DND-41 (cell line): ENCODE data around the gene SIX1.

Experiments used
- ATAC-seq: fragments of 200-7000 bp; cut with Tn5 transposase; 3 replicates; pipeline ENCODE4 v1.9.1; 2021; ENCODE audit warnings: low read depth; ENCODE audit not compliant: insufficient read depth
- DNase-seq: peaks from one replicate; pipeline ENCODE4 v3.0.0-alpha.2; 2020
- H2AFZ ChIP-seq: 2 replicates; pipeline ENCODE4 v1.6.0; 2012; ENCODE audit warnings: low read depth, low read length
- H3K27ac ChIP-seq: 2 replicates; pipeline ENCODE4 v1.5.1; 2012; ENCODE audit warnings: low read length, inconsistent platforms
- H3K27me3 ChIP-seq: fragments of 200-600 bp; sonication (generic); 2 replicates; pipeline ENCODE4 v1.6.0; 2012; ENCODE audit warnings: low read length, mild to moderate bottlenecking, inconsistent platforms; ENCODE audit not compliant: insufficient read depth, poor library complexity
- H3K36me3 ChIP-seq: 2 replicates; pipeline ENCODE4 v1.5.1; 2012; ENCODE audit warnings: low read length, inconsistent platforms; ENCODE audit not compliant: insufficient read depth
- H3K4me1 ChIP-seq: 2 replicates; pipeline ENCODE4 v1.5.1; 2012; ENCODE audit warnings: mild to moderate bottlenecking, low read length; ENCODE audit not compliant: insufficient read depth
- H3K4me2 ChIP-seq: 2 replicates; pipeline ENCODE4 v1.6.0; 2012; ENCODE audit warnings: mild to moderate bottlenecking, moderate library complexity, low read length, inconsistent platforms; ENCODE audit not compliant: insufficient read depth
- H3K4me3 ChIP-seq, 2 experiments: fragments of 200-600 bp in 1 of 2; shearing (Covaris generic) in 1 of 2; 2 replicates each; pipeline ENCODE4 v1.5.1; 2012 to 2016; ENCODE audit warnings: inconsistent platforms in 2 of 2, low read length in 2 of 2, mild to moderate bottlenecking in 2 of 2, low read depth in 1 of 2, moderate library complexity in 1 of 2
- H3K79me2 ChIP-seq: 2 replicates; pipeline ENCODE4 v1.6.0; 2012; ENCODE audit warnings: low read length, inconsistent platforms; ENCODE audit not compliant: insufficient read depth
- H3K9ac ChIP-seq: 2 replicates; pipeline ENCODE4 v1.6.0; 2012; ENCODE audit warnings: low read depth, mild to moderate bottlenecking, inconsistent platforms, low read length, moderate library complexity
- H3K9me3 ChIP-seq: 2 replicates; pipeline ENCODE4 v1.5.1; 2012; ENCODE audit warnings: low read length, moderate library complexity, mild to moderate bottlenecking, inconsistent platforms; ENCODE audit not compliant: insufficient read depth, severe bottlenecking
- H4K20me1 ChIP-seq: 2 replicates; pipeline ENCODE4 v1.6.0; 2012; ENCODE audit warnings: low read length; ENCODE audit not compliant: insufficient read depth
- EZH2 ChIP-seq: IDR thresholded peaks from 3 replicates; pipeline ENCODE4 v1.6.1; 2012; ENCODE audit warnings: borderline replicate concordance, low read depth, mild to moderate bottlenecking, moderate library complexity, low read length, inconsistent platforms; ENCODE audit not compliant: severe bottlenecking
- TF ChIP-seq, protein P1 (sequence below): IDR thresholded peaks from 2 replicates; pipeline ENCODE4 v1.5.1; 2012; ENCODE audit warnings: borderline replicate concordance, low read length, moderate library complexity, mild to moderate bottlenecking; ENCODE audit not compliant: poor library complexity, severe bottlenecking; ENCODE audit errors: extremely low read depth

The SIX1 gene

GRCh38 chr14:60650373-60650961 lies 1.2 kb upstream of the SIX1 start:
- H3K27me3 ChIP-seq = peaks cover 6% of the 10 kb centered on the region
- H3K36me3 ChIP-seq = no peaks in the 10 kb centered on the region
- H2AFZ ChIP-seq = no peak overlapping the region
- H3K4me2 ChIP-seq = no peak overlapping the region
- H3K9ac ChIP-seq = no peak overlapping the region
- H3K79me2 ChIP-seq = no peaks in the 10 kb centered on the region
- no peaks in the 10 kb centered on the region for H3K9me3 ChIP-seq
- H3K27ac ChIP-seq = no peak overlapping the region
- no peaks in the 10 kb centered on the region for H4K20me1 ChIP-seq
- no peaks in the 10 kb centered on the region for H3K4me1 ChIP-seq
- no peak overlapping the region for H3K4me3 ChIP-seq
- TF ChIP-seq EZH2 = no peak
- TF ChIP-seq, protein P1, sequence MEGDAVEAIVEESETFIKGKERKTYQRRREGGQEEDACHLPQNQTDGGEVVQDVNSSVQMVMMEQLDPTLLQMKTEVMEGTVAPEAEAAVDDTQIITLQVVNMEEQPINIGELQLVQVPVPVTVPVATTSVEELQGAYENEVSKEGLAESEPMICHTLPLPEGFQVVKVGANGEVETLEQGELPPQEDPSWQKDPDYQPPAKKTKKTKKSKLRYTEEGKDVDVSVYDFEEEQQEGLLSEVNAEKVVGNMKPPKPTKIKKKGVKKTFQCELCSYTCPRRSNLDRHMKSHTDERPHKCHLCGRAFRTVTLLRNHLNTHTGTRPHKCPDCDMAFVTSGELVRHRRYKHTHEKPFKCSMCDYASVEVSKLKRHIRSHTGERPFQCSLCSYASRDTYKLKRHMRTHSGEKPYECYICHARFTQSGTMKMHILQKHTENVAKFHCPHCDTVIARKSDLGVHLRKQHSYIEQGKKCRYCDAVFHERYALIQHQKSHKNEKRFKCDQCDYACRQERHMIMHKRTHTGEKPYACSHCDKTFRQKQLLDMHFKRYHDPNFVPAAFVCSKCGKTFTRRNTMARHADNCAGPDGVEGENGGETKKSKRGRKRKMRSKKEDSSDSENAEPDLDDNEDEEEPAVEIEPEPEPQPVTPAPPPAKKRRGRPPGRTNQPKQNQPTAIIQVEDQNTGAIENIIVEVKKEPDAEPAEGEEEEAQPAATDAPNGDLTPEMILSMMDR = no peak
- ATAC-seq = no peak
- DNase-seq = no peak

GRCh38 chr14:60649875-60650372 lies 647 bp upstream of the SIX1 start:
- H3K9me3 ChIP-seq = no peaks in the 10 kb centered on the region
- H3K4me2 ChIP-seq = no peak overlapping the region
- no peak for DNase-seq
- H2AFZ ChIP-seq = no peak overlapping the region
- H3K36me3 ChIP-seq = no peaks in the 10 kb centered on the region
- peaks cover 6% of the 10 kb centered on the region for H3K27me3 ChIP-seq
- H3K79me2 ChIP-seq = no peaks in the 10 kb centered on the region
- no peaks in the 10 kb centered on the region for H4K20me1 ChIP-seq
- no peak overlapping the region for H3K4me3 ChIP-seq
- no peak for ATAC-seq
- no peak overlapping the region for H3K27ac ChIP-seq
- no peak overlapping the region for H3K9ac ChIP-seq
- TF ChIP-seq, protein P1 = no peak
- TF ChIP-seq EZH2 = no peak
- H3K4me1 ChIP-seq = no peaks in the 10 kb centered on the region

DNA sequence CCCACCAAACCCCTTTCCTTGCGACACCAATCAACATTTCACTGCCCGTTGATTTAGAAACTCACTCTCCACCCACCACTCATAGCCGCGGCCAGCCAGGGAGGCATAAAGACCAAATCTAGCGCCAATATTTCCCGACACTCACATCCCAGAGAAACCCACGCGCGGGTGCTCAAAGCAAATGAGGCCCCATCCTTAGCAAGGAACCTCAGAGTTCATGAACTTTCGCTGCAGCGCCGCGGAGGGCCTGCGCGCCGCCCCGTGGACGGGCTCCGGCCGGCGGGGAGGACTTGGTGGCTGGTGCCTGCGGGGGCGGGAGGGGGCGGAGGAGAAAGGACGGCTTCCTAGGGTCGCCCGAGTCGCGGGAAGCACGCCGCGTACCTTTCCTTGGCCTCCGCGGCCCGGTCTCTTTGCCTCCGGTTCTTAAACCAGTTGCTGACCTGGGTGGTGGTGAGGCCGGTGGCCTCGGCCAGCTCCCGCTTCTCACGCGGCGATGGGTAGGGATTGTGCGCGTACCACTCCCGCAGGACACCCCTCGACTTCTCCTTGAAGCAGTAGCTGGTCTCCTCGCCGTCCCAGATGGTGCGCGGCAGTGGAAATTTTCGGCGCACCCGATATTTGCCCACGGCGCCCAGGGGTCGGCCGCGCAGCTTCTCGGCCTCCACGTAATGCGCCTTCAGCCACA lies 886 bp downstream of the SIX1 start:
- no peak overlapping the region for H2AFZ ChIP-seq
- DNase-seq = no peak
- no peaks in the 10 kb centered on the region for H3K36me3 ChIP-seq
- H3K79me2 ChIP-seq = no peaks in the 10 kb centered on the region
- no peaks in the 10 kb centered on the region for H4K20me1 ChIP-seq
- H3K27me3 ChIP-seq = peaks cover 2% of the 10 kb centered on the region
- H3K27ac ChIP-seq = no peak overlapping the region
- no peak overlapping the region for H3K4me2 ChIP-seq
- no peaks in the 10 kb centered on the region for H3K4me1 ChIP-seq
- H3K9ac ChIP-seq = no peak overlapping the region
- no peak for ATAC-seq
- TF ChIP-seq EZH2 = no peak
- TF ChIP-seq, protein P1 = no peak
- H3K9me3 ChIP-seq = no peaks in the 10 kb centered on the region
- no peak overlapping the region for H3K4me3 ChIP-seq

DNA sequence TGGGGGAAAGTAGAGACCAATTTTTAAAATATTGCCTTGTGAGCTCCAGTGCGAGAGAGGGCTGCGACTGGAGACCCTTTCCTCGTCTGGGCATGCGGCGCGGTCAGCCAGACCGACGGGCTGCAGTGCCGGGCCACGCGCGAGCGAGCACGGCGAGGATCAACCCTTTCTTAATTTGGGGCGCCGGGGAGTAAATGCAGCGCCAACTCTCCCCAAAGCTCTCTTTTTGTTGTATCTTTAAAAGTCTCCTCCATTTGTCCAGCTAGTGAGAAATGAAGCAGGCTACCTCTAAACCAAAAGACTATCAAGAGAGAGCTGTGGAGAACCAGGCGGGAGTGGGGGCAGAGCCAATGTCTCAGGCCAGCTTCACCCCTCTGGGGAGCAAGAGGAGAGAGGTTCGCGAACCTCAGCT lies 1.4 kb downstream of the SIX1 start:
- H3K4me2 ChIP-seq = no peak overlapping the region
- DNase-seq = no peak
- H2AFZ ChIP-seq = no peak overlapping the region
- H3K4me1 ChIP-seq = no peaks in the 10 kb centered on the region
- no peak overlapping the region for H3K9ac ChIP-seq
- H3K9me3 ChIP-seq = no peaks in the 10 kb centered on the region
- no peak overlapping the region for H3K27ac ChIP-seq
- ATAC-seq = no peak
- H3K36me3 ChIP-seq = no peaks in the 10 kb centered on the region
- H3K4me3 ChIP-seq = no peak overlapping the region
- TF ChIP-seq, protein P1 = no peak
- no peak for TF ChIP-seq EZH2
- no peaks in the 10 kb centered on the region for H3K27me3 ChIP-seq
- no peaks in the 10 kb centered on the region for H4K20me1 ChIP-seq
- H3K79me2 ChIP-seq = no peaks in the 10 kb centered on the region
